ENCODE measurements around the gene FBXO24.

FBXO24 gene

DNA sequence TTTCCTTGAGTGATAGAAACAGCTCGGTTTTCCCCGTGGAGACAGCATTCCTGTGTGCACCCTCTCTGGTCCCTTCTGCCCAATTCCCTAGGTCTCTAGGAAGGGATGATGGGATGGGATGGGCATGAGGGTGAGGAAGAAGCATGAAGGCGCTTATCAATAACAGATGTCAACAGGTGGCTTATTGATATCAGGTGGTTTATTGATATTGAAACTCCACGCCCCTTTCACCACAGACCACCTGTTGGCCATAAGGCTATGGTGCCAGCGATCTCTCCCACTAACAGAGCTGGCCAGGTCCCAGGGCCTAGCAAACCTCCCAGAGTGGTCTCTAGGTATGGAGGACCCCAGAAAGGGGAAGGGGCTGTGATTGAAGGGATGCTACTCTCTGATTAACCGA is 34.1 kb downstream of the FBXO24 start:
- DNase-seq (ENCODE audit: low read depth in 2 of 2), result no peak

DNA sequence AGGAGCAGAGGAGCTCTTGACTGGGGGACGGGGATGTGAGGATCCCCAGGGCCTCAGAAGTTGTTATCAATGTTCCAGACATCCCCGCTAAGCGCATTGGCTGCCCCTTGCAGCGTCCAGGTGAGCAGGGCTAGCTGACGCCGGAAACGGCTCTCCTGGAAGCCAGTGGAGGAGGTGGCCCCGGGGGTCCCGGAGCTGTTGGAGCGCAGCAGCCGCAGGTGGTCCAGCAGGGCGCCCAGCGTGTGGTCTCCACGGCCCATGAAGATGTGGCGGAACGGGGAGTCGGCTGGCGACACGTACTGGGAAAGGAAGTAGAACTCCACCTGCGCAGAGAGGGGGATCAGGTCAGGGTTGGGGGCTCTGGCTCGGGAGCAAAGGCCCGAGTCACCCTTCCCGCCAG is 34.7 kb downstream of the FBXO24 start:
- no peak for DNase-seq (ENCODE audit: low read depth in 2 of 2)

DNA sequence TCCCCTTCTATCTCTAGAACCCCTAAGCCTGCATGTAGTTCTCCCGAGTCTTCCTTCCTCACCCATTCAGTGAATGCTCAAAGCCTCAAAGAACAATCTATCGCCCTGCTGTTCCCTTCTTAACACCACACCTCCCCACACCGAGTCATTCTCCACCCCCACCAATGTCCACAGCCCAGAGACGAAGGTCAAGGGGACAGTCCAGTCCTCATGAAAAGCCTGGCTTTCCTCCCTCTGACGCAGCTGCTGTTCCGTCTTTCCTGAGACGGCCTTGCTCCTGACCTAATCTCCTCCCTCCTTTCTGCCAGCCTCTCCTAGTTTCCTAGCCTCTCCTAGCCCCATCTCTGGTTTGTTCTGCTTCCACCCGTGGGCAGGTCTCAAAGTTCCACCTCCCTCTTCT is 35.4 kb downstream of the FBXO24 start:
- no peak for DNase-seq (ENCODE audit: low read depth in 2 of 2)

DNA sequence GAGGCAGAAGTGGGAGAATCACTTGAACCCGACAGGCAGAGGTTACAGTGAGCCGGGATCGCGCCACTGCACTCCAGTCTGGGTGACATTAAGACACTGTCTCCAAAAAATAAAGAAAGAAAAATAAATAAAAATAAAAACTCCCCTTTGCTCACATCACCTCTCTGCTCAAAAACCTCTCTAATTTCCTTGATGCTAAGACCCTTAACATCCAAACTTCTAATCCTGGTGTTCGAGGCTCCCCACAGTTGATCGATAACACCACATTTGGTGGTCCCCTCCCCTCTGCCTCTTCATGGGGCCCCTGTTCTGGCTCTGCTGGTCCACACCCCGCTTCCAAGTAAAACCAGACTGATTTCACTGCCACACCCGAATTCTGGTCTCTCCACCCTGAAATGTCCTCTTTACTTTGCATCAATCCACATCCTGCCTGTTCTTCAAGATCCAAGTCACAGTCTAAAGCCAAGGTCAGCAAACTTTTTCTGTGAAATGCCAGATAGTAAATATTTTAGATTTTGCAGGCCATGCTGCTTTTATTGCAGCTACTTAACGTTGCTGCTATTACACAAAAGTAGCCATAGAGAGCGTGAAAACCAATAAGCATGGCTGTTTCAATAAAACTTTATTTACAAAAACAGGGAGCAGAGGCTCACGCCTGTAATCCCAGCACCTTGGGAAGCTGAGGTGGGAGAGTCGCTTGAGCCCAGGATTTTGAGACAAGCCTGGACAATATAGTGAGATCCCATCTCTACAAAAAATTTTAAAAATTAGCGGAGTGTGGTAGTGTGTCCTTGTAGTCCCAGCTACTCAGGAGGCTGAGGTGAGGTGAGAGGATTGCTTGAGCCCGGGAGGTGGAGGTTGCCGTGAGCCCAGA is 38.1 kb downstream of the FBXO24 start:
- no peak for DNase-seq (ENCODE audit: low read depth in 2 of 2)

DNA sequence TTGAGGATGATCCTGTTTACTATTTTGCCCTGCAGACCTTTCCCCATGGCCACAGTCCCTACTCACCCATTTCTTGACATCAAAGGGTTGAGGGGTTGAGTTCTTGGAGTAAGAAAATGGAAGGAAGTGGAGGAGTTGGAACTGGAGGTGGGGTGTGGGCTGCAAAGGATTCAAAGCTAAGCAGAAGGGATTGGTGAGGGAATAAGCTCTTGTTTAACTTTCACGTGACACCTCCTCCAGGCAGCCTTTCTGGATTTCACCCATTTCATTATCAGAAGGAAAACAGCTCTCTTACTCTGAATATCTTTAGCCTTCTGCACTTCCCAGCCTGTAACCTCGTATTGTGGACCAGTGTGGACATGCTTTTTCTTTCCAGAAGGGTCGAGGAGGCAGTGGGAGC is 39.9 kb downstream of the FBXO24 start:
- DNase-seq (ENCODE audit: low read depth in 2 of 2), result no peak

DNA sequence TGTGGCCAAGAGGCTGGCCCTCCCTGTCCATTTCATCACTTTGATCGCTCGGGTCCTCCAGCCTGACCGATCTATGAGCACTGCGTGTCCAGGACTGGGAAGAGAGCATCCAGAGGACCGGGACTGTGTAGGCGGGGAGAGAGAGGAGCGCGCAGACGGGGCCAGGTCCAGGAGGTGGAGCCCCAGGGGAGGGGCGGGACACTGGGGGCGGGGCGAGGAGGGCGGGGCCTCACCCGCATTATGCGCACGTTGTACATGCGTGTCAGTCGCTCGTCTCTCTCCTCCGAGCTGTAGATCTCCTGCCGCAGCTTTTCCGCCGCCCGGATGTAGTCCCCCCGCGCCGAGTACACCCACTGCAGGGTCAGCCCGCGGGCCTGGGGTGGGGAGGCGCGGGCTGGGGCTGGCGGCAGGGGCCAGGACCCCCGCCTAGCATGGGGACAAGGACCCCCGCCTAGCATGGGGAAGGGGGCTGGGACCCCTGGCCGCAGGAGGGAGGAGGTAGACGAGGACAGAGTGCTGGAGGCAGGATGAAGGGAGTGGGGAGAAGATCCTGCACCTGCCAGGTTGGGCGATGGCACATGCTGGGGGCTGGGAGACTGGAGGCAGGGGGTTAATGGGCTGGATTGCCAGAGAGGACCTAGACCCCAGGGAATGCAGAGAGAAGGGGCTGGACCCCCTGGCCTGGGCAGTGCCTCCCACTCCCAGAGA is 40.6 kb downstream of the FBXO24 start:
- peak; percentile 74 to 81 for DNase-seq (ENCODE audit: low read depth in 2 of 2)

DNA sequence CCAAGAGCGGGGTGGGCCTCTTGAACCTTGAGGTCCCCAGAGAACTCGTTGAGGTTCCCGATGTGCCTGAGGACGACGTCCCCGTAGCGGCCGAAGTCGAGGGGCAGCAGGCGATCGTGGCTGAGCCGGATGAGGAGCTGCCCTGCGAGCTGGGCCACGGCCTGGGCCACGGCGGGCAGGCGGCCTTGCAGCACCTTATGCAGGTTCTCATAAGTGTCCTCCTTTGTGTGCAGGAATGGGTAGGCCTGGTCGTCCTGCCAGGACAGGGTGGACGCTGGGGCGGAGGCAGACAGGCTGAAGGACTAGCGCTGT is 41.1 kb downstream of the FBXO24 start:
- DNase-seq (ENCODE audit: low read depth in 2 of 2), result no peak

DNA sequence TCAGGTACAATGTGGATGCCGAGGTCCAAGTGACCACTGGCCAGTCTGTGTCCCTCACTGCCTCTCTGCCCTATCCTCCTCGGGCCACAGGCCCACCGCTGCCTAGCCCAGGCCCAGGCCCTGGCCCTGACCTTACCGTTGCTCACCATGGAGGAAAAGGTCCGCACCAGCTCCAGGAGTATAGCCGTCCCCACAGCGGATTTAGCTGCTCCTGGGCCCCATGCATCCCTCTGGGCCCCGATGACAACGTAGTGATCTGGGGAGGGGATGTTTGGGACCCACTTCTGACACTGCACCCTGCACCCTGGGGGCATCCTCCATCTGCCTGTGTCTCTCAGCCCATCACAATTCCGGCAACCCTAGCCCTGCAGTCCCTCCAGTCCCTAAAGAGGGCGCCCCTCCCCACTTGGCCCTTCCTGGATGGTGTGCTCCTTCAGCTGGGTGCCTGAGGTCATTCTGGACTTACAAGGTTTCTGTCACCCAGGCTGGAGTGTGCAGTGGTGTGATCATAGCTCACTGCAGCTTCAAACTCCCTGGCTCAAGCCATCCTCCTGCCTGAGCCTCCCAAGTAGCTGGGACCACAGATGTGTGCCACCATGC is 43.1 kb downstream of the FBXO24 start:
- DNase-seq (ENCODE audit: low read depth in 2 of 2), result no peak

DNA sequence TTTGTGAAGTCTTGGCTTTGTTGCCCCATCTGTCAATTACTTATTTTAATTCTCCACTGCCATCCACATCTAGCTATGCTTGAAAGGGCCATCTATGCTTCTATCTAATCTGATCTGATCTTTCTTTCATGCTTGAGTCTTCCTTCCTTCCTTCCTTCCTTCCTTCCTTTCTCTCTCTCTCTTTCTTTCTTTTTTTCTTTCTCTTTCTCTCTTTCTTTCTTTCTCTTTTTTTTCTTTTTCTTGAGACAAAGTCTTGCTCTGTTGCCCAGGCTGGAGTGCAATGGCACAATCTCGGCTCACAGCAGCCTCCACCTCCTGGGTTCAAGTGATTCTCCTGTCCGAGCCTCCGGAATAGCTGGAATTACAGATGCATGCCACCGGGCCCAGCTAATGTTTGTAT is 43.9 kb downstream of the FBXO24 start:
- no peak for DNase-seq (ENCODE audit: low read depth in 2 of 2)

DNA sequence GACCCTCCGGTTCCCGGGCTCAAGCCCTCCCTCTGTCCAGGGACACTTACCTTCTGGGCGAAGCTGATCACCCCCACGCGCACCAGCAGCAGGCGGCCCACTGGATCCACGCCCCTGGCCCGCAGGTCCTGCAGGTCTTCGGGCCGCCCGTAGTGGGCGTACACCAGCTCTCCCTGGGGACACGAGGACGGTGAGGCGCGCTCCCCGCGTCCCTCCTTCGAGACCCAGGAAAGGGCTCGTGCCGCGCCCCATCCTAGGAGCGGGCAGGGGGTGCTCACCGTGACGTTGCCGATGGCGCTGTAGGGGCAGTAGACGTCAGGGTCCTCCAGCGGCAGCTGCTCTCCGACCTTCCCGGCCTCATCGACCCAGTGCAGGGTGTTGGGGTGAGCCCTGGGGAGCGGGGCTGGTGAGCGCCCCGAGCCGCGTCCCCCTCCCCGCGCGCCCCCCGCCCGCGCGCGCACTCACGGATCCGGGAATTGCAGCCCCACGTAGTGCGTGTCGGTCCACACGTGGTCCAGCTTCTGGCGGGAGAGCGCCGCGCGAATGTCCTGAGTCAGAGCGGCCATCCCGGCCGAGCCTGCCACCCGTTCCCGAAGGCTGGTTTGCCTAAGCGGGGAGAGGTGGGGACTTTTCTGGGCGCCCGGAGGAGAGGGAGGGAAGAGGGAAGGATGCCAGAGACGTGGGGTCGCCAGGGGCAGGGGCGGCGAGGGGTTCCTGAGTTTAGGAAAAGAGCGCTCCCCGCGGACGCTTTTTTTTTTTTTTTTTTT is 47.0 kb downstream of the FBXO24 start:
- DNase-seq (ENCODE audit: low read depth in 2 of 2), result peak in 1 of 2 donors; percentile 17

DNA sequence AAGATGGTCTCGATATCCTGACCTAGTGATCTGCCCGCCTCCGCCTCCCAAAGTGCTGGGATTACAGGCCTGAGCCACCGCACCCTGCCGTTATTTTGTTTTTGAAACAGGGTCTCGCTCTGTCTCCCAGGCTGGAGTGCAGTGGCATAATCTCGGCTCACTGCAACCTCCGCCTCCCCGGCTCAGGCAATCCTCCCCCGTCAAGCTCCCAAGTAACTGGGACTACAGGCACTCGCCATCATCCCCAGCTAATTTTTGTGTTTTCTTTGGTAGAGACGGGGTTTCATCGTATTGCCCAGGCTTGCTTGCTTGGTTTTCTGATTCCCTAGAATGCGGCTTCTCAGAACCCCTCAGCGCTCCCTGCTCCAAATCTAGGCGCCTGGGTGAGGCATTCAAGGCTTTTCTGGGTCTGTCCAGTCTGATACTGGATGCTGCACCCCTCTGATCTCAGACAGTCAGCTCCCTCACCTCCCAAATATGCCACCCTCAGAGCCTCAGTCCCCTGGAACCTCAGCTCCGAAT is 53.9 kb downstream of the FBXO24 start:
- no peak for DNase-seq (ENCODE audit: low read depth in 2 of 2)

DNA sequence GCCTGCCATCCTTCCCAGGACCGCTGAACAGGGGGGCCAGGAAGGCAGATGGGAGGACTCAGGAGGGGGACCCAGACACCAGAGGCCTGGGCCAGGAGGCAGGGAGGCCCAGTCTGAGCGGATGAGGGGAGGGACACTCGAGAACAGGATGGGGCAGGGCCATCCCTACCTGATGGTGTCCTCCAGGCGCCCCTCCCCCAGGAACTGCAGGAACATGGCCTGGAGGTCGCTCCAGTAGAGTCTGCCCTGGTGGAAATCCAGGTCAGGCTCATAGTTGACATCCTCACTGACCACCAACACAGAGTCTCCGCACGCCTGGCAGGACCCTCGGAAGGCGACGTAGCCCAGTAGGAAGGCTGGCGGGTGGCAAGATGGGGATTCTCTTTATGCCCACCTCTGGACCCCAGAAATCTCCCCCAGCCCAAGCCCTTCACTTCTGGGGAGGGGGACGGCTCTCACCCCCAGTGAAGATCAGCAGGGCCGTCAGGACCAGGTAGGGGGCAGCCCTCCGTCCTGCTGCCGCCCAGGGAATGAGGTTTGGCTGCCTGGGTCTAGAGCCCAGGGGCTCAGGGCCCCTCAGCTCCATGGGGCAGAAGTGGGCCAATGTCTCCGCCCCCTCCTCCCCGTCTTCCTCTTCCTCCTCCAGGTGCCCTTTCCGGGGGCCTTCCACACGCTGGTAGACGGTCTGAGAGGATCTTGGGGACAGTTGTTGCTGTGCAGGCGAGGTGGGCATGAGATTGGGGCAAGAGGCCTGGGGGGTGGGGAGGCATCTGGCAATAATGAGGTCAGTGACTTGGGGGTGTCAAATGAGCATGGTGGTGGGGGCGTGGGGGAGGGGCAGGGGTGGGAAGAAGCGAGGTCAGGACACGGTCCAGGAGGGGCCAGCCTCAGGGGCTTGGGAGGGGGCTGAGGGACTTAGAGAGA is 54.7 kb downstream of the FBXO24 start:
- DNase-seq (ENCODE audit: low read depth in 2 of 2), result no peak

DNA sequence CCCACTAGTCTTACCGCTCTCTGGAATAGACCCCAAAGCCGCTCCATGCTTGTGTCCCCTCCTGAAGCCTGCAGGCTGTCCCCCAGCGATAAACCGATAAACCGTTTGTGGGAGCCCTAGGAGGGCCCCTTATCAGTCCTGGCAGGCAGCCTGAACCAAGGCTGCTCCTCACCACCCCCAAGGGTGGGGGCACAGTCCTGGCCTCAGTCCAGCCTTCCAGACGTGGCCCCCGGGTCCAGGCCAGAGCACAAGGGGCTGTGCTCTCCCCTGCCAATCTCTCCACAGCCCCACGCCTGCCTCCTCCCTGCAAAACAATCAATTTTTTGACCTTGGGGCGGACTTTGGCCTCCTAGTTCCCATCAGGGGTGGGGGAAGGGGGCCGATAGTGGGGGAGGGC is 55.3 kb downstream of the FBXO24 start, which contains the start of gene TFR2:
Gene TFR2 (minus strand): TSS at position 90 of the 397 bp plus-strand sequence. CDS start 43 bp downstream, at position 47.
- no peak for DNase-seq (ENCODE audit: low read depth in 2 of 2)

DNA sequence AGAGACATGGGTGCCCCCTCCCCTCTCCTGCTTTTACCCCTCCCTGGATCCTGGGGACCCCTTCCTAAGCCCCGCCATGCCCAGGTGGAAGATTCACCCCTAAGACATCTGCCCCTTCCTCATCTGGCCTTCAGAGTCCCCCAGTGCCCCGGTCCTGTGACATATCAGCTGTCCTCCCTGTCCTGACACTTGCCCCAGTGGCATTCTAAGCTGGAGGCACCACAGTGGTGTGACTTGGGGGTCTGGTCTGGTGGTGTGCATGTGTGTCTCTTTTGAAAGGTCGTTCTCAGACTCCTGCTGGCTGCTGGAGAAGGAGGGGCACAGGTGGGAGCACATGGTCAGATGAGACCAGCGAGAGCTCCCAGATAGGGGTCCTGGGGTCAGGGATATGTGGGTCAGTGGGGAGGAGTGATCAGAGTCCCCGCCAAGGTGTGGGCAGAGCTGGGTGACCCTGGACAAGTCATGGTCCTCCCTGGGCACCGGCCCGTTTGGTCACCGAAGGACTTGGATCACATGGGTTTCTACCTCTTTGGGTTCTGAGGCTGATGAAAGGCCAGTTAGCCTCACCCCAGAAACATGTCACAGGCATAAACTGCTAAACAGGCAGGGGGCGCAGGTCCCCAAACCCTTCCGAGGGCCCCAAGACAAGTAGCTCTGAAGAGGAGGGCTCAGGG is 55.9 kb downstream of the FBXO24 start:
- no peak for DNase-seq (ENCODE audit: low read depth in 2 of 2)

DNA sequence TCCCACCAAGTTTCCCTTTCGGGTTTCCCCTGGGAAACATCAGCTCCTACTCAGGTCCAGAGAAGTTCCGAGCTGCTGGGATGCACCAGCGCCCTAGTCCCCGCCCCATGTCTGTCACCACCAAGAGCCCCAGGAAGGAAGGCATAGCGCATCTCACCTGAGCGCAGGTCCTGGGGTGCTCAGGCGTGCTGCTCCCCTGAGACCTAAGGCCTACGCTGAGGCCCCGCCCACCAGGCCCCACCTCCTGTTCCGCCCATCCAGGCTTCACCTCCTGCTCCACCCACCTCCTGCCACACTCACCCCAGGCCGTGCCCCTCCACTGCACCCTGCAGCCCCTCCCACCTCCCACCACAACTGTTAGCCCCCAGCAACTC is 56.4 kb downstream of the FBXO24 start:
- DNase-seq (ENCODE audit: low read depth in 2 of 2), result no peak

DNA sequence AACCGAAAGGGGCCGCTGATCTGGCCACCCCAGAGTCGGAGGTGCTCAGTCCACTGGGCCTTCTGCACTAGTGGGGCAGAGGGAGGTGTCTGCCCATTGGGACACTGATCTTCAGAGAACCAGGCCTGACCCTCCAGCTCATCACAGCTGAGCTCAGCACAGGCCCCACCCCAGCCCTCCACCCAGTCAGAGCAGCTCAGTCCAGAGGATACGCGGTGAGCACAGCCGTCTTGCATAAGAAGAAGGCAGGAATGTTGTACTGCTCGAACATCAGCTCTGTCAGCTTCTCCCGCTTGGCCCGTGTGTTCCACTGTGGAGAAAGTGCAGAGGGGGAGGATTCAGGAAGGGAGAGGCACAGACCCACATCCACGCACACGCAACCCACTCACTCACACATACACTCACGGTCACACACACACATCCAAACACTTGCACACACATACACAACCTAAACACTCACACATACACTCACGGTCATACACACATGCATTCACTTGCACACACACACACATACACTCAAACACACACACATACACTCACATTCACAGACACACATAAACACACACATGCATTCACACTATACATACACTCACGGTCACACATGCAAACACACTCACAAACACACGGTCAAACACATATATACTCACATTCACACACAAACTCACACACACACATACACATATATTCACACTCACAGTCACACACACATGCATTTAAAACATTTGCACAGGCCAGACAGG is 63.9 kb downstream of the FBXO24 start:
- no peak for DNase-seq (ENCODE audit: low read depth in 2 of 2)
